GM12878 (cell line): ENCODE results near the gene ECT2.

Experiments
- CBX5 ChIP-seq: sonication (generic); IDR thresholded peaks from 2 replicates; pipeline ENCODE4 v1.6.1; 2016; ENCODE audit warnings: low read depth, moderate library complexity, mild to moderate bottlenecking, inconsistent platforms
- FOS ChIP-seq: IDR thresholded peaks from 3 replicates; pipeline ENCODE4 v1.6.1; 2011; ENCODE audit warnings: borderline replicate concordance; ENCODE audit not compliant: insufficient read length; ENCODE audit errors: extremely low read depth
- JUND ChIP-seq: IDR thresholded peaks from 2 replicates; pipeline ENCODE4 v1.6.1; 2012; ENCODE audit warnings: low read depth, mild to moderate bottlenecking, low read length, improper control_type of control experiment, moderate library complexity
- NFYB ChIP-seq: IDR thresholded peaks from 2 replicates; pipeline ENCODE4 v1.6.1; 2011; ENCODE audit warnings: low read depth, mild to moderate bottlenecking, low read length, improper control_type of control experiment, moderate library complexity; ENCODE audit not compliant: insufficient read depth
- NR2C2 ChIP-seq: IDR thresholded peaks from 2 replicates; pipeline ENCODE4 v1.6.1; 2011; ENCODE audit warnings: borderline replicate concordance, low read depth; ENCODE audit not compliant: control insufficient read depth, insufficient read length
- REST ChIP-seq: IDR thresholded peaks from 2 replicates; pipeline ENCODE4 v1.6.1; 2012; ENCODE audit warnings: mild to moderate bottlenecking, low read depth, low read length
- YY1 ChIP-seq: IDR thresholded peaks from 2 replicates; pipeline ENCODE4 v1.6.1; 2011; ENCODE audit warnings: low read depth, mild to moderate bottlenecking, low read length

GRCh38 chr3:172808969-172809546 lies 58.5 kb downstream of the ECT2 start:
- TF ChIP-seq REST = no peak
- TF ChIP-seq JUND = no peak
- no peak for TF ChIP-seq NR2C2
- no peak for TF ChIP-seq FOS
- TF ChIP-seq NFYB = no peak
- TF ChIP-seq YY1 = no peak
- TF ChIP-seq CBX5 = 0 out of 2 replicates have a peak, but pooled peaks have one; percentile 68
